ENCODE data around the gene ZNF76.

DNA sequence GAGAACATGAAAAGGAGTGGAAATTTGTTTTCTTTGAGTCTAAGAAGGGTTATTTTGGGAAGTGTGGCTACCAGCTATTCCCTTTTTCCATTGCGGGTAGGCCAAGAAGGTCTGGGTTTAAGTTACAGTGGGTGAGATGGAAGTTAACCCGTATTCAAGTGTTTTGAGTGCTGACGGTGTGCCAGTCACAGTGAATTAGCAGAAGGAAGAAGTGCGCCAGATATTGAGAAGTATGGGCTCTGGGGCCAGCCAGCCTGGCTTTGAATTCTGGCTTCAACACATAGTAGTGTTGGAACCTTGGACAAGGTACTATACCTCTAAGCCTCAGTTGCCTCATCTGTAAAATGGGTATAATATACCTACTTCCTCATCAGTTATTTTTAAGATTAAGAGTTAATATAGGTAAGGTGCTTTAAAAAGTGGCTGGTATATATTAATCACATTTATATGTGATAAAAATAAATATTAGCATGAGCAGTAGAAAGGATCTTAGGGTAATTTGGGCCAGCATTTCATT, 16.3 kb downstream of the ZNF76 start:
- no peak for TF ChIP-seq EZH2 (optimal IDR thresholded peaks at IDR 0.05; ENCODE audit: low read depth, low read length)
- TF ChIP-seq, protein P1, sequence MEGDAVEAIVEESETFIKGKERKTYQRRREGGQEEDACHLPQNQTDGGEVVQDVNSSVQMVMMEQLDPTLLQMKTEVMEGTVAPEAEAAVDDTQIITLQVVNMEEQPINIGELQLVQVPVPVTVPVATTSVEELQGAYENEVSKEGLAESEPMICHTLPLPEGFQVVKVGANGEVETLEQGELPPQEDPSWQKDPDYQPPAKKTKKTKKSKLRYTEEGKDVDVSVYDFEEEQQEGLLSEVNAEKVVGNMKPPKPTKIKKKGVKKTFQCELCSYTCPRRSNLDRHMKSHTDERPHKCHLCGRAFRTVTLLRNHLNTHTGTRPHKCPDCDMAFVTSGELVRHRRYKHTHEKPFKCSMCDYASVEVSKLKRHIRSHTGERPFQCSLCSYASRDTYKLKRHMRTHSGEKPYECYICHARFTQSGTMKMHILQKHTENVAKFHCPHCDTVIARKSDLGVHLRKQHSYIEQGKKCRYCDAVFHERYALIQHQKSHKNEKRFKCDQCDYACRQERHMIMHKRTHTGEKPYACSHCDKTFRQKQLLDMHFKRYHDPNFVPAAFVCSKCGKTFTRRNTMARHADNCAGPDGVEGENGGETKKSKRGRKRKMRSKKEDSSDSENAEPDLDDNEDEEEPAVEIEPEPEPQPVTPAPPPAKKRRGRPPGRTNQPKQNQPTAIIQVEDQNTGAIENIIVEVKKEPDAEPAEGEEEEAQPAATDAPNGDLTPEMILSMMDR (IDR thresholded peaks at IDR 0.05; ENCODE audit: low read length), result no peak

Measured in MM.1S (cell line).